Natural killer cell (primary cell): ENCODE measurements around the gene ROBO1. TPM values are rescaled to one million over a fixed set of nuclear protein-coding genes. Genes with fewer than 3 reads are reported as not detected.
"Not testable (repeated sequence)": the region's sequence is repeated elsewhere in the genome, so short reads cannot be mapped to it uniquely, and the experiment has no call there.

ENCODE experiments used
- ATAC-seq, 3 donors: fragments of 150-1000 bp in 2 of 3; fragments of 200-7000 bp in 1 of 3; cut with Tn5 transposase; 1 replicate in 1 of 3; 2 replicates in 2 of 3; pipeline ENCODE4 v1.10.0; 2021; ENCODE audit warnings: mild to moderate bottlenecking in 2 of 3, moderate library complexity in 2 of 3
- DNase-seq, 2 donors: peaks; one replicate each; pipeline versions ENCODE4 v3.0.0 to v3.0.0-alpha.2; 2013 to 2021; ENCODE audit warnings: mixed read lengths in 1 of 2
- H3K27ac ChIP-seq: one replicate; pipeline ENCODE4 v1.5.1; 2013; ENCODE audit warnings: mild to moderate bottlenecking, low read length
- H3K27me3 ChIP-seq: one replicate; pipeline ENCODE4 v1.6.1; 2013; ENCODE audit warnings: low read length; ENCODE audit not compliant: control insufficient read depth, insufficient read depth
- H3K36me3 ChIP-seq: one replicate; pipeline ENCODE4 v1.6.1; 2013; ENCODE audit warnings: low read length; ENCODE audit not compliant: control insufficient read depth, insufficient read depth
- H3K4me1 ChIP-seq: one replicate; pipeline ENCODE4 v1.6.1; 2013; ENCODE audit warnings: low read length; ENCODE audit not compliant: control insufficient read depth, insufficient read depth
- H3K4me3 ChIP-seq: one replicate; pipeline ENCODE4 v1.5.1; 2013; ENCODE audit warnings: low read length
- H3K9me3 ChIP-seq: one replicate; pipeline ENCODE4 v1.6.1; 2013; ENCODE audit warnings: low read length; ENCODE audit not compliant: control insufficient read depth, insufficient read depth
- H3K27ac Mint-ChIP-seq, 2 donors: one replicate each; pipeline ENCODE4 v1.8.0; 2022; ENCODE audit warnings: mild to moderate bottlenecking in 2 of 2, mixed read lengths in 2 of 2, moderate library complexity in 1 of 2
- H3K27me3 Mint-ChIP-seq, 2 donors: one replicate each; pipeline ENCODE4 v1.8.0; 2022; ENCODE audit warnings: low read depth in 2 of 2, mixed read lengths in 2 of 2
- H3K36me3 Mint-ChIP-seq: one replicate; pipeline ENCODE4 v1.8.0; 2022; ENCODE audit warnings: mixed read lengths
- H3K4me1 Mint-ChIP-seq, 2 donors: one replicate each; pipeline ENCODE4 v1.8.0; 2022; ENCODE audit warnings: mixed read lengths in 2 of 2
- H3K4me3 Mint-ChIP-seq: one replicate; pipeline ENCODE4 v1.8.0; 2022; ENCODE audit warnings: mild to moderate bottlenecking, moderate library complexity, mixed read lengths
- H3K9me3 Mint-ChIP-seq, 2 donors: one replicate each; pipeline ENCODE4 v1.8.0; 2022; ENCODE audit warnings: mixed read lengths in 2 of 2
- WGBS: methylation state at CpG from one replicate; pipeline ENCODE4 v1.1.7; 2013; ENCODE audit warnings: missing lambda C conversion rate; ENCODE audit not compliant: insufficient coverage; 5-methylcytosine and 5-hydroxymethylcytosine counted together
- intact Hi-C: fragments of 100-400 bp; cut with micrococcal nuclease; formaldehyde crosslinking; loops from one replicate; pipeline ENCODE4 v1.14.2; 2022
- total RNA-seq, 4 donors: library from RNA; stranded (reverse); fragments of 120-200 nt in 1 of 4; gene quantifications; one replicate each; pipeline versions ENCODE4 v1.2.3 to v1.2.4, GENCODE V29; 2013 to 2022
- TF ChIP-seq, protein P1 (sequence below): fragments of 200-600 bp; IDR thresholded peaks from one replicate; pipeline ENCODE4 v1.8.0; 2022; ENCODE audit warnings: antibody characterized with exemption

Gene ROBO1
- total RNA-seq, 3 donors from 2014 or later (not counting 1 experiment from before 2014, with no cell fraction given): 0.07 TPM; not detected in 2

DNA sequence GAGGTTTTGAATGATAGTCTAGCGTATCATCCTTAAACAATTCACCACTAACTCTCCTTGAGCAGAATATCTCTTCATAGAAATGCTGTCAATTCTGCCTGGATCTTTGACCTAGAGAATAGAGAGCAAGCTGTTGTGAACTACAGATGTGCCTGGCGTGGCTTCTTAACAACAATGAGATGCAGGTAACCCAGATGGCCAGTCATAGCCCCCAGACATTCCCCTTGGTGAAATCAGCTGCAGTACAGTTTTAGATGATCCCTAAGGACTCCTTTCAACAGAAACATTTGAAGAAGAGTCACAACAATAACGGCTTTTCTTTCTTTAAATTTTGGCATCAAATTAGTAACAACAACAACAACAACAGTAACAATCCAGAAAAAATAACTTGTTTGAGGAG, 1041.3 kb downstream of the ROBO1 start:
- Histone ChIP-seq H3K36me3 (no peaks in the 10 kb centered on the region), H3K27ac (no peak overlapping the region), H3K9me3 (no peaks in the 10 kb centered on the region), H3K4me3 (no peak overlapping the region), H3K4me1 (no peaks in the 10 kb centered on the region), H3K27me3 (no peaks in the 10 kb centered on the region)
- DNase-seq: no peak
- no peaks in the 10 kb centered on the region for H3K27me3 Mint-ChIP-seq
- H3K4me3 Mint-ChIP-seq: no peak overlapping the region
- ATAC-seq: no peak
- peaks cover 2 to 4% of the 10 kb centered on the region in 2 donors for H3K9me3 Mint-ChIP-seq
- intact Hi-C loops: no loop called here
- no peak overlapping the region for H3K27ac Mint-ChIP-seq
- TF ChIP-seq, protein P1, sequence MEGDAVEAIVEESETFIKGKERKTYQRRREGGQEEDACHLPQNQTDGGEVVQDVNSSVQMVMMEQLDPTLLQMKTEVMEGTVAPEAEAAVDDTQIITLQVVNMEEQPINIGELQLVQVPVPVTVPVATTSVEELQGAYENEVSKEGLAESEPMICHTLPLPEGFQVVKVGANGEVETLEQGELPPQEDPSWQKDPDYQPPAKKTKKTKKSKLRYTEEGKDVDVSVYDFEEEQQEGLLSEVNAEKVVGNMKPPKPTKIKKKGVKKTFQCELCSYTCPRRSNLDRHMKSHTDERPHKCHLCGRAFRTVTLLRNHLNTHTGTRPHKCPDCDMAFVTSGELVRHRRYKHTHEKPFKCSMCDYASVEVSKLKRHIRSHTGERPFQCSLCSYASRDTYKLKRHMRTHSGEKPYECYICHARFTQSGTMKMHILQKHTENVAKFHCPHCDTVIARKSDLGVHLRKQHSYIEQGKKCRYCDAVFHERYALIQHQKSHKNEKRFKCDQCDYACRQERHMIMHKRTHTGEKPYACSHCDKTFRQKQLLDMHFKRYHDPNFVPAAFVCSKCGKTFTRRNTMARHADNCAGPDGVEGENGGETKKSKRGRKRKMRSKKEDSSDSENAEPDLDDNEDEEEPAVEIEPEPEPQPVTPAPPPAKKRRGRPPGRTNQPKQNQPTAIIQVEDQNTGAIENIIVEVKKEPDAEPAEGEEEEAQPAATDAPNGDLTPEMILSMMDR: no peak
- H3K36me3 Mint-ChIP-seq: no peaks in the 10 kb centered on the region
- 61% methylated on average over 1 of the region's 3 CpGs for WGBS
- H3K4me1 Mint-ChIP-seq: no peaks in the 10 kb centered on the region

GRCh38 chr3:78725703-78726246, 1042.0 kb downstream of the ROBO1 start:
- H3K27me3 Mint-ChIP-seq: no peaks in the 10 kb centered on the region
- no peaks in the 10 kb centered on the region for H3K4me1 Mint-ChIP-seq
- no peaks in the 10 kb centered on the region for H3K27me3 ChIP-seq
- no peaks in the 10 kb centered on the region for H3K4me1 ChIP-seq
- H3K27ac Mint-ChIP-seq: no peak overlapping the region
- H3K36me3 ChIP-seq: no peaks in the 10 kb centered on the region
- ATAC-seq (no peak), DNase-seq (no peak)
- no peak overlapping the region for H3K27ac ChIP-seq
- TF ChIP-seq, protein P1: no peak
- WGBS: 90% methylated on average over 1 of the region's 2 CpGs
- H3K4me3 Mint-ChIP-seq: no peak overlapping the region
- H3K36me3 Mint-ChIP-seq: no peaks in the 10 kb centered on the region
- H3K4me3 ChIP-seq: no peak overlapping the region
- H3K9me3 Mint-ChIP-seq: peaks cover 2 to 4% of the 10 kb centered on the region in 2 donors
- no peaks in the 10 kb centered on the region for H3K9me3 ChIP-seq
- intact Hi-C loops: no loop called here

- intact Hi-C loops: no loop called here
- Mint-ChIP-seq H3K4me1 (no peaks in the 10 kb centered on the region), H3K27me3 (no peaks in the 10 kb centered on the region), H3K36me3 (no peaks in the 10 kb centered on the region), H3K27ac (no peak overlapping the region), H3K4me3 (no peak overlapping the region), H3K9me3 (peaks cover 2 to 3% of the 10 kb centered on the region in 2 donors)
- 67% methylated on average over 4 of the region's 4 CpGs for WGBS
- H3K4me3 ChIP-seq: no peak overlapping the region
- ATAC-seq: no peak
- no peaks in the 10 kb centered on the region for H3K4me1 ChIP-seq
- TF ChIP-seq, protein P1: no peak
- no peaks in the 10 kb centered on the region for H3K27me3 ChIP-seq
- no peaks in the 10 kb centered on the region for H3K9me3 ChIP-seq
- no peak for DNase-seq
- no peaks in the 10 kb centered on the region for H3K36me3 ChIP-seq
- no peak overlapping the region for H3K27ac ChIP-seq
Measured at GRCh38 chr3:78724859-78725258, 1042.9 kb downstream of the ROBO1 start.

- H3K27ac ChIP-seq, H3K9me3 Mint-ChIP-seq, DNase-seq, H3K4me1 Mint-ChIP-seq, H3K27me3 ChIP-seq, ATAC-seq, intact Hi-C loops, H3K27me3 Mint-ChIP-seq, H3K4me1 ChIP-seq, H3K4me3 ChIP-seq, H3K36me3 ChIP-seq, H3K36me3 Mint-ChIP-seq, H3K27ac Mint-ChIP-seq, H3K4me3 Mint-ChIP-seq, H3K9me3 ChIP-seq: not testable (repeated sequence)
- WGBS: 81% methylated on average over 4 of the region's 5 CpGs
Measured at GRCh38 chr3:78724364-78724763, 1043.4 kb downstream of the ROBO1 start.
